ENCODE data around the gene SAFB. TPM values are rescaled to one million over a fixed set of nuclear protein-coding genes. Genes with fewer than 3 reads are reported as not detected.

Gene SAFB
- polyA plus RNA-seq, 3 donors, result 12.2 to 76.6 (median 23.1) TPM

DNA sequence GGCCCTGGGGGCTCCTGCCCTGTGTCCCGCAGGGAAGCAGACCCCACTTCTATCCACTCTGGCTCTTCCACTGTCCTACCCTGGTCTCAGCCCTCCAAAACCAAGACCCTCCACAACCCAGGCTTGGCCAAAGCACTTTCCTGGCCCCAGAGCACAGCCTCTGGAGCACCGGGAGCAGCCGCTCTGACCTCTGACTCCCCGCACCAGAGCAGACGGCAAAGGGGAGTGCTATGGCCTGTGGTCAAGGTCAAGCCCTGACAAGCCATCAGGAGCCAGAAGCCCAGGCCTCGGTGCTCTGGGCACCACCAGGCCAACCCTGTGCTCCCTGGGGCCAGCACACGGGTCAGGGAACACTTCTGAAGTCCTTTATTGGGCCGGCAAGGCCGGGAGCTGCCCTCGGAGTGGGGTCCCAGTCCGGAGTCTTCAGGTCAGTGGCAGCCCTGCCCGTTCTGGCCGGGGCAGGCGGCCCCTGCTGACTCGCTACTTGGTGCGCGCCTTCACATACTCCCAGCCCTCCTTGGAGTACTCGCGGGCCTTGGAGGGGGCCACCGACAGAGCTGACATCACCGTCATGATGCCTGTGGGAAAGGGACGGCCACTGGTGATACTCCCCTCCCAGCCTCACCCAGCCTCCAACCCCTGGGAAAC, 55.3 kb downstream of the SAFB start:
- intact Hi-C loops (cut with micrococcal nuclease), result no loop called here
- H3K79me2 ChIP-seq (ENCODE audit: insufficient read depth, low read length), result peaks cover 8% of the 10 kb centered on the region
- H3K4me1 ChIP-seq (ENCODE audit: control insufficient read depth in 1 of 2, insufficient read depth in 2 of 2, low read length in 2 of 2), result peaks cover 14 to 20% of the 10 kb centered on the region in 2 donors
- Mint-ChIP-seq H3K27me3 (ENCODE audit: low read depth in 3 of 3) (peaks cover 0 to 5% (median 5%) of the 10 kb centered on the region in 3 donors), H3K36me3 (peaks cover 0 to 7% of the 10 kb centered on the region in 2 donors), H3K4me3 (no peak overlapping the region), H3K27ac (no peak overlapping the region), H3K4me1 (peaks cover 21% of the 10 kb centered on the region), H3K9me3 (peaks cover 0 to 5% (median 2%) of the 10 kb centered on the region in 7 donors)
- TF ChIP-seq CTCF (IDR thresholded peaks at IDR 0.05), result no peak
- H2AFZ ChIP-seq (ENCODE audit: insufficient read depth, low read depth, low read length, poor library complexity, severe bottlenecking), result no peak overlapping the region
- H3K4me3 ChIP-seq (replicated peaks in 1 of 3; ENCODE audit: low read depth in 2 of 3, low read length in 3 of 3), result no peak overlapping the region
- H3K9me3 ChIP-seq (replicated peaks in 1 of 2; ENCODE audit: control insufficient read depth in 1 of 2, insufficient read depth in 1 of 2, low read length in 2 of 2), result no peaks in the 10 kb centered on the region
- DNase-seq, result no peak
- no peak overlapping the region for H3K4me2 ChIP-seq (replicated peaks; ENCODE audit: extremely low read depth, low read length, poor library complexity, severe bottlenecking)
- 99% methylated on average over 16 of the region's 22 CpGs for WGBS (ENCODE audit: insufficient coverage)
- H4K20me1 ChIP-seq (ENCODE audit: insufficient read depth, low read length), result no peaks in the 10 kb centered on the region
- H3K36me3 ChIP-seq (replicated peaks in 1 of 2; ENCODE audit: control insufficient read depth in 1 of 2, insufficient read depth in 2 of 2, low read length in 2 of 2), result no peaks in the 10 kb centered on the region
- H3K27ac ChIP-seq (ENCODE audit: low read depth in 1 of 2, low read length in 2 of 2), result no peak overlapping the region
- no peak overlapping the region for H3K9ac ChIP-seq (ENCODE audit: insufficient read depth, low read length, poor library complexity, severe bottlenecking)
- H3K27me3 ChIP-seq (ENCODE audit: control insufficient read depth in 2 of 2, insufficient read depth in 2 of 2, low read length in 2 of 2), result no peaks in the 10 kb centered on the region

DNA sequence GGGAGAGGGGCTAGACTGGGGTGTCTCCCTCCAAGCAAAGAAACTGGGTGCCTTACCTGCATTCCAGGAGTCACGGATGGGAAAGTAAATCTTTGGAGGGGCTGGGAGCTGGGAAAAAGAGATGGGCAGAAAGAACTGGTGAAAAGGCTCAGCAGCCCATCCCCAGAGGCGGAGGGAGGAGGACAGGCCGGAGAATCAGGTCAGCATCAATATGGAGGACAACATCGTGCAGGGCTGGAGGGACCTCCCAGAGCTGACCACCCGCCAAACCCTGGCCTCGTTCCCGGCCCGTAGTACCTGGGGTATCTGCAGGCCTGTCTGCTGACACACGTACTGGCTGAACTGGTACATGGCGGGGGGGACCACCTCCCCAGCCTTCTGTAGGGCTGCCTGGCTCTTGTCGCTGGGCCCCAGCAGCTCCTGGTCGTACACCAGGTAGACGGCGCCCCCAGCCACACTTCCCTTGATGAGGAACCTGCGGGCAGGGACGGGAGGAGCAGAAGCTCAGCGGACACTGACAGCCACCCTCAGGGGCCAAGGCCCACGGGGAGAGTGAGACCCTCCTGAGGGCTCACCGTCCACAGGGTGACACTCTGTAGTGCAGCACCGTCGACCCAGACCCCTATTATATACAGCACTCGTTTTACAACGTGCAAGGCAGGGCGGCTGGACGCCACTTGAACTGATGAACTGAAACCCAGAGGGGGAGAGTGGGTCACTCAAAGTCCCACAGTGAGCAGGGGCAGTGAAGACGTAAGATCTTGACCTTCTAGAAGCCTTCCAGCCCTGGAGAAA, 56.6 kb downstream of the SAFB start:
- intact Hi-C loops (cut with micrococcal nuclease), result loop anchor here (2.0 to 10.0 kb wide), 4 partner anchors 57 to 695 kb away; partner anchors contain the start of genes ALKBH7 (in 1 of the 2), DUS3L (in 1 of the 2), NDUFA11 (in 1 of the 2) and PSPN (in 1 of the 2)
- H3K4me2 ChIP-seq (replicated peaks; ENCODE audit: extremely low read depth, low read length, poor library complexity, severe bottlenecking), result peak overlapping the region; percentile 92
- 37% methylated on average over 24 of the region's 26 CpGs for WGBS (ENCODE audit: insufficient coverage)

More for the DNA sequence above, 56.6 kb downstream of the SAFB start:
- peaks cover 21% of the 10 kb centered on the region for H3K4me1 Mint-ChIP-seq
- Histone ChIP-seq H3K36me3 (replicated peaks in 1 of 2; ENCODE audit: control insufficient read depth in 1 of 2, insufficient read depth in 2 of 2, low read length in 2 of 2) (no peaks in the 10 kb centered on the region), H3K4me1 (ENCODE audit: control insufficient read depth in 1 of 2, insufficient read depth in 2 of 2, low read length in 2 of 2) (peaks cover 14 to 20% of the 10 kb centered on the region in 2 donors), H3K9ac (ENCODE audit: insufficient read depth, low read length, poor library complexity, severe bottlenecking) (peak overlapping the region; percentile 91), H3K79me2 (ENCODE audit: insufficient read depth, low read length) (peaks cover 8% of the 10 kb centered on the region), H4K20me1 (ENCODE audit: insufficient read depth, low read length) (no peaks in the 10 kb centered on the region), H3K27ac (ENCODE audit: low read depth in 1 of 2, low read length in 2 of 2) (peak overlapping the region; percentile 78 to 93), H3K4me3 (replicated peaks in 1 of 3; ENCODE audit: low read depth in 2 of 3, low read length in 3 of 3) (peak overlapping the region; percentile 86 to 99 (median 95)), H3K27me3 (ENCODE audit: control insufficient read depth in 2 of 2, insufficient read depth in 2 of 2, low read length in 2 of 2) (no peaks in the 10 kb centered on the region), H3K9me3 (replicated peaks in 1 of 2; ENCODE audit: control insufficient read depth in 1 of 2, insufficient read depth in 1 of 2, low read length in 2 of 2) (no peaks in the 10 kb centered on the region), H2AFZ (ENCODE audit: insufficient read depth, low read depth, low read length, poor library complexity, severe bottlenecking) (peak overlapping the region; percentile 96)
- H3K36me3 Mint-ChIP-seq, result no peaks in the 10 kb centered on the region
- peak overlapping the region; percentile 97 to 99 for H3K4me3 Mint-ChIP-seq
- TF ChIP-seq CTCF (IDR thresholded peaks at IDR 0.05), result no peak
- peak overlapping the region; percentile 94 to 99 (median 98) for H3K27ac Mint-ChIP-seq
- H3K9me3 Mint-ChIP-seq, result peaks cover 0 to 2% (median 0%) of the 10 kb centered on the region in 7 donors
- H3K27me3 Mint-ChIP-seq (ENCODE audit: low read depth in 3 of 3), result peaks cover 0 to 5% (median 5%) of the 10 kb centered on the region in 3 donors
- DNase-seq, result peak in 1 of 3 donors; percentile 13

Data from CD14-positive monocyte (primary cell).